AG04450 (cell line): ENCODE data around the gene SPTBN5. TPM values are rescaled to one million over a fixed set of nuclear protein-coding genes. Genes with fewer than 3 reads are reported as not detected.
A peak's percentile ranks its signal among the peaks of the same experiment; 100 is the strongest.

Experiments used
- CTCF ChIA-PET: fragments of 300-600, 350-600 bp; formaldehyde crosslinking; extraction: SDS; loops from one replicate; lab custom pipeline; 2022; ENCODE audit warnings: antibody characterized with exemption, inconsistent platforms; lab: Charles Lee
- POLR2A ChIA-PET: fragments of 350-600 bp; formaldehyde crosslinking; extraction: SDS; loops from one replicate; lab custom pipeline; 2021; ENCODE audit warnings: antibody characterized with exemption, inconsistent platforms; lab: Yijun Ruan, JAX
- DNase-seq: peaks from one replicate; pipeline ENCODE4 v3.0.0-alpha.2; 2011; ENCODE audit warnings: low read depth, low spot score
- H3K27ac ChIP-seq: one replicate; pipeline ENCODE4 v1.5.1; 2012; ENCODE audit warnings: low read depth, low read length, control low read depth
- H3K27me3 ChIP-seq: one replicate; pipeline ENCODE4 v1.6.0; 2012; ENCODE audit warnings: low read length; ENCODE audit not compliant: control insufficient read depth, insufficient read depth
- H3K4me3 ChIP-seq: 2 replicates; pipeline ENCODE4 v1.5.1; 2011; ENCODE audit warnings: mild to moderate bottlenecking, low read depth, low read length, control low read depth
- H3K9me3 ChIP-seq: 2 replicates; pipeline ENCODE4 v1.5.1; 2012; ENCODE audit warnings: low read length; ENCODE audit not compliant: control insufficient read depth, insufficient read depth
- CTCF ChIP-seq: IDR thresholded peaks from 2 replicates; pipeline ENCODE4 v1.5.1; 2011; ENCODE audit warnings: low read depth, low read length, control low read depth, inconsistent platforms
- polyA plus RNA-seq: library from polyadenylated mRNA; depleted of rRNA; stranded (reverse); fragments of >200 nt; gene quantifications from 2 replicates; pipeline ENCODE4 v1.2.3, GENCODE V29; 2011

Gene SPTBN5
- polyA plus RNA-seq, 1 experiment: 0.14 TPM

- H3K4me3 ChIP-seq: no peak overlapping the region
- TF ChIP-seq CTCF: no peak
- POLR2A ChIA-PET: no interaction called here
- H3K9me3 ChIP-seq: no peaks in the 10 kb centered on the region
- H3K27ac ChIP-seq: peak overlapping the region; percentile 55
- no peak for DNase-seq
- no peaks in the 10 kb centered on the region for H3K27me3 ChIP-seq
- CTCF ChIA-PET: interaction anchor here (1.0 to 1.1 kb wide), 2 partner anchors 32 to 35 kb away, joined by 3 to 4 read pairs; partner anchors contain the start of gene EHD4
These were observed 46.1 kb upstream of the SPTBN5 start for GRCh38 chr15:41939986-41940385.

- no peak for DNase-seq
- no peaks in the 10 kb centered on the region for H3K9me3 ChIP-seq
- no peaks in the 10 kb centered on the region for H3K27me3 ChIP-seq
- no peak overlapping the region for H3K27ac ChIP-seq
- H3K4me3 ChIP-seq: no peak overlapping the region
- TF ChIP-seq CTCF: no peak
- ChIA-PET CTCF (interaction anchor here (1.8 kb wide), 1 partner anchor 33 kb away, joined by 5 read pairs; no protein-coding TSS in a partner anchor), POLR2A (no interaction called here)
These were observed 43.7 kb upstream of the SPTBN5 start for GRCh38 chr15:41937568-41937923.

- no peaks in the 10 kb centered on the region for H3K27me3 ChIP-seq
- no peaks in the 10 kb centered on the region for H3K9me3 ChIP-seq
- DNase-seq: no peak
- CTCF ChIA-PET: interaction anchor here (1.8 kb wide), 1 partner anchor 32 kb away, joined by 5 read pairs; no protein-coding TSS in a partner anchor
- TF ChIP-seq CTCF: no peak
- H3K4me3 ChIP-seq: no peak overlapping the region
- POLR2A ChIA-PET: no interaction called here
- no peak overlapping the region for H3K27ac ChIP-seq
These were observed 43.1 kb upstream of the SPTBN5 start for GRCh38 chr15:41936649-41937567.

DNA sequence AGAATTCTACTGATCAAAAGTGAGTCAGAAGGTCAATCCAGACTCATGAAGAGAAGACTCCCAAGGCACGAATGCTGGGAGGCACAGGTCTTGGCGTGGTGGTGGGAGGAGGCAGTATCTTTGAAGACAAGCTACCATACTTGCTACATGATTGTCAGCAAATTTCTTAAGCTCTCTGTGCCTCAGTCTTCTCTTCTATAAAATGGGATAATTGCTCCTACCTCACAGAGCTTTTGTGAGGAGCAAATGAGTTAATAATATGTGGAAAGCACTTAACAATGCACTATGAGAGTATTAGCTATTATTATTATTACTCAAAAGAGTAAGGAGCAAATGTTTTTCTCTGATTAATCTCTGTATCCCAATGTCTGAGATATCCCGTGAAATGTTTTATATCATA, 42.3 kb upstream of the SPTBN5 start:
- CTCF ChIA-PET: interaction anchor here (1.8 kb wide), 1 partner anchor 31 kb away, joined by 5 read pairs; no protein-coding TSS in a partner anchor
- POLR2A ChIA-PET: no interaction called here
- no peak overlapping the region for H3K4me3 ChIP-seq
- no peak overlapping the region for H3K27ac ChIP-seq
- DNase-seq: no peak
- TF ChIP-seq CTCF: no peak
- no peaks in the 10 kb centered on the region for H3K9me3 ChIP-seq
- H3K27me3 ChIP-seq: no peaks in the 10 kb centered on the region

- no peak overlapping the region for H3K27ac ChIP-seq
- no peak for DNase-seq
- H3K9me3 ChIP-seq: no peaks in the 10 kb centered on the region
- CTCF ChIA-PET: interaction anchor here (1.8 kb wide), 1 partner anchor 31 kb away, joined by 5 read pairs; no protein-coding TSS in a partner anchor
- no peak for TF ChIP-seq CTCF
- H3K4me3 ChIP-seq: no peak overlapping the region
- no peaks in the 10 kb centered on the region for H3K27me3 ChIP-seq
- POLR2A ChIA-PET: no interaction called here
These were observed 41.7 kb upstream of the SPTBN5 start for GRCh38 chr15:41935566-41936020.
